ENCODE data around the gene TSPAN15. TPM values are rescaled to one million over a fixed set of nuclear protein-coding genes. Genes with fewer than 3 reads are reported as not detected.

The TSPAN15 gene
- total RNA-seq, 2 donors from 2014 or later = 11.0 to 17.3 TPM

GRCh38 chr10:69494626-69495558 lies 43.6 kb downstream of the TSPAN15 start:
- DNase-seq = no peak
- intact Hi-C loops (cut with DNase I) = no loop called here
- ATAC-seq = peak; percentile 31 to 57

GRCh38 chr10:69495666-69496065 lies 44.4 kb downstream of the TSPAN15 start:
- no peak for DNase-seq
- intact Hi-C loops (cut with DNase I) = loop anchor here in 1 of 2 donors (1.0 kb wide), 1 partner anchor 32 kb away; no protein-coding TSS in a partner anchor

GRCh38 chr10:69496352-69497230 lies 45.3 kb downstream of the TSPAN15 start:
- intact Hi-C loops (cut with DNase I) = loop anchor here in 1 of 2 donors (1.0 kb wide), 1 partner anchor 33 kb away; no protein-coding TSS in a partner anchor
- DNase-seq (no peak), ATAC-seq (peak in 1 of 2 donors; percentile 8)

More at GRCh38 chr10:69495666-69496065, 44.4 kb downstream of the TSPAN15 start:
- no peak for ATAC-seq

- DNase-seq (no peak), ATAC-seq (no peak)
- intact Hi-C loops (cut with DNase I) = no loop called here
These were observed 45.9 kb downstream of the TSPAN15 start for GRCh38 chr10:69497231-69497561.

GRCh38 chr10:69497611-69498390 lies 46.5 kb downstream of the TSPAN15 start:
- no peak for DNase-seq

GRCh38 chr10:69498711-69499471 lies 47.6 kb downstream of the TSPAN15 start:
- intact Hi-C loops (cut with DNase I) = no loop called here
- ATAC-seq (no peak), DNase-seq (no peak)

More at GRCh38 chr10:69497611-69498390, 46.5 kb downstream of the TSPAN15 start:
- intact Hi-C loops (cut with DNase I) = no loop called here
- no peak for ATAC-seq

GRCh38 chr10:69499726-69500689 lies 48.7 kb downstream of the TSPAN15 start:
- DNase-seq (no peak), ATAC-seq (no peak)
- intact Hi-C loops (cut with DNase I) = no loop called here

GRCh38 chr10:69500864-69501468 lies 49.7 kb downstream of the TSPAN15 start:
- DNase-seq (no peak), ATAC-seq (no peak)
- intact Hi-C loops (cut with DNase I) = no loop called here

- intact Hi-C loops (cut with DNase I) = no loop called here
- ATAC-seq = no peak
These were observed 50.4 kb downstream of the TSPAN15 start for GRCh38 chr10:69501657-69502056.

GRCh38 chr10:69502589-69502988 lies 51.3 kb downstream of the TSPAN15 start:
- intact Hi-C loops (cut with DNase I) = no loop called here
- no peak for DNase-seq
- ATAC-seq = no peak

More at GRCh38 chr10:69501657-69502056, 50.4 kb downstream of the TSPAN15 start:
- no peak for DNase-seq

- DNase-seq (no peak), ATAC-seq (no peak)
- intact Hi-C loops (cut with DNase I) = no loop called here
These were observed 52.0 kb downstream of the TSPAN15 start for GRCh38 chr10:69503001-69503895.

- intact Hi-C loops (cut with DNase I) = no loop called here
- DNase-seq = no peak
- ATAC-seq = no peak
These were observed 52.6 kb downstream of the TSPAN15 start for GRCh38 chr10:69503896-69504265.

- intact Hi-C loops (cut with DNase I) = loop anchor here in 1 of 2 donors (5.0 kb wide), 1 partner anchor 77 kb away; no protein-coding TSS in a partner anchor
- ATAC-seq = no peak
- no peak for DNase-seq
These were observed 53.4 kb downstream of the TSPAN15 start for GRCh38 chr10:69504576-69505250.

GRCh38 chr10:69505636-69506318 lies 54.5 kb downstream of the TSPAN15 start:
- intact Hi-C loops (cut with DNase I) = loop anchor here (2.0 to 5.0 kb wide), 2 partner anchors 77 to 78 kb away; no protein-coding TSS in a partner anchor
- no peak for ATAC-seq

GRCh38 chr10:69506487-69506833 lies 55.2 kb downstream of the TSPAN15 start:
- DNase-seq (no peak), ATAC-seq (no peak)
- intact Hi-C loops (cut with DNase I) = loop anchor here (2.0 to 5.0 kb wide), 2 partner anchors 78 to 79 kb away; no protein-coding TSS in a partner anchor

More at GRCh38 chr10:69505636-69506318, 54.5 kb downstream of the TSPAN15 start:
- DNase-seq = no peak

Data from left cardiac atrium (tissue), 4 donors.